PC-3 (cell line): Measurements from ENCODE around the gene AKAP13.

Experiments
- CTCF ChIP-seq: fragments of 300-600 bp; sonication (generic); conservative IDR thresholded peaks from 2 replicates; pipeline ENCODE4 v1.5.1; 2017; ENCODE audit warnings: antibody characterized with exemption, low read depth, mild to moderate bottlenecking, low read length
- EZH2 ChIP-seq: fragments of 300-600 bp; sonication (generic); IDR thresholded peaks from one replicate; pipeline ENCODE4 v1.6.1; 2017; ENCODE audit warnings: antibody characterized with exemption, mild to moderate bottlenecking, low read length; ENCODE audit not compliant: unreplicated experiment
- EZH2phosphoT487 ChIP-seq: fragments of 300-600 bp; sonication (generic); IDR thresholded peaks from 2 replicates; pipeline ENCODE4 v1.6.1; 2018; ENCODE audit warnings: mild to moderate bottlenecking, antibody characterized with exemption, low read length, borderline replicate concordance

GRCh38 chr15:85545752-85546151 is 165.3 kb downstream of the AKAP13 start:
- no peak for TF ChIP-seq CTCF
- TF ChIP-seq EZH2 = no peak
- TF ChIP-seq EZH2phosphoT487 = no peak
